PFSK-1 (cell line): Measurements from ENCODE around the gene NLRC3.

Source experiments
- FOXP2 ChIP-seq: optimal IDR thresholded peaks from 2 replicates; pipeline ENCODE3; 2011; ENCODE audit warnings: borderline replicate concordance, control low read depth, inconsistent platforms; ENCODE audit not compliant: insufficient read depth; ENCODE audit errors: extremely low read length, extremely low read depth
- POLR2AphosphoS5 ChIP-seq: IDR thresholded peaks from 2 replicates; pipeline ENCODE4 v1.6.1; 2012; ENCODE audit warnings: low read depth, mild to moderate bottlenecking, control low read depth, low read length, moderate library complexity
- REST ChIP-seq, 2 experiments: IDR thresholded peaks; 2 replicates each; pipeline versions ENCODE4 v1.6.1 to v1.8.0; 2011 to 2012; ENCODE audit warnings: low read depth in 2 of 2, low read length in 2 of 2, control low read depth in 1 of 2, inconsistent platforms in 1 of 2, mild to moderate bottlenecking in 1 of 2, moderate library complexity in 1 of 2; ENCODE audit not compliant: insufficient read depth in 1 of 2
- SIN3A ChIP-seq: IDR thresholded peaks from 2 replicates; pipeline ENCODE4 v1.6.1; 2012; ENCODE audit warnings: mild to moderate bottlenecking, low read length, moderate library complexity, borderline replicate concordance; ENCODE audit not compliant: insufficient read depth
- TAF1 ChIP-seq: IDR thresholded peaks from 2 replicates; pipeline ENCODE4 v1.6.1; 2012; ENCODE audit warnings: low read length, control low read depth, borderline replicate concordance; ENCODE audit not compliant: insufficient read depth

The NLRC3 gene

GRCh38 chr16:3546986-3547682 lies 30.1 kb downstream of the NLRC3 start:
- no peak for TF ChIP-seq SIN3A

- no peak for TF ChIP-seq FOXP2
- TF ChIP-seq REST (IDR thresholded peaks at IDR 0.05; ENCODE audit: insufficient read depth in 1 of 2, low read depth in 2 of 2, low read length in 2 of 2), result no peak
- no peak for TF ChIP-seq SIN3A
- TF ChIP-seq TAF1, result no peak
Observed at GRCh38 chr16:3542601-3543373, 34.4 kb downstream of the NLRC3 start.

GRCh38 chr16:3541527-3542155 lies 35.6 kb downstream of the NLRC3 start:
- no peak for TF ChIP-seq TAF1
- no peak for TF ChIP-seq REST (IDR thresholded peaks at IDR 0.05; ENCODE audit: insufficient read depth in 1 of 2, low read depth in 2 of 2, low read length in 2 of 2)
- no peak for TF ChIP-seq POLR2AphosphoS5

GRCh38 chr16:3538222-3538621 lies 39.0 kb downstream of the NLRC3 start:
- TF ChIP-seq TAF1 (no peak), SIN3A (no peak), REST (IDR thresholded peaks at IDR 0.05; ENCODE audit: insufficient read depth in 1 of 2, low read depth in 2 of 2, low read length in 2 of 2) (no peak), POLR2AphosphoS5 (no peak), FOXP2 (no peak)

- no peak for TF ChIP-seq REST (IDR thresholded peaks at IDR 0.05; ENCODE audit: insufficient read depth in 1 of 2, low read depth in 2 of 2, low read length in 2 of 2)
- TF ChIP-seq SIN3A, result no peak
- no peak for TF ChIP-seq FOXP2
- TF ChIP-seq POLR2AphosphoS5, result no peak
- no peak for TF ChIP-seq TAF1
Observed at GRCh38 chr16:3536851-3537250, 40.4 kb downstream of the NLRC3 start.
